AG04450 (cell line): ENCODE data around the gene POLA2. TPM values are rescaled to one million over a fixed set of nuclear protein-coding genes. Genes with fewer than 3 reads are reported as not detected.
A peak's percentile ranks its signal among the peaks of the same experiment; 100 is the strongest.

Experiments
- CTCF ChIA-PET: fragments of 300-600, 350-600 bp; formaldehyde crosslinking; extraction: SDS; loops from one replicate; lab custom pipeline; 2022; ENCODE audit warnings: antibody characterized with exemption, inconsistent platforms; lab: Charles Lee
- POLR2A ChIA-PET: fragments of 350-600 bp; formaldehyde crosslinking; extraction: SDS; loops from one replicate; lab custom pipeline; 2021; ENCODE audit warnings: antibody characterized with exemption, inconsistent platforms; lab: Yijun Ruan, JAX
- DNase-seq: peaks from one replicate; pipeline ENCODE4 v3.0.0-alpha.2; 2011; ENCODE audit warnings: low read depth, low spot score
- H3K27ac ChIP-seq: one replicate; pipeline ENCODE4 v1.5.1; 2012; ENCODE audit warnings: low read depth, low read length, control low read depth
- H3K27me3 ChIP-seq: one replicate; pipeline ENCODE4 v1.6.0; 2012; ENCODE audit warnings: low read length; ENCODE audit not compliant: control insufficient read depth, insufficient read depth
- H3K4me3 ChIP-seq: 2 replicates; pipeline ENCODE4 v1.5.1; 2011; ENCODE audit warnings: mild to moderate bottlenecking, low read depth, low read length, control low read depth
- H3K9me3 ChIP-seq: 2 replicates; pipeline ENCODE4 v1.5.1; 2012; ENCODE audit warnings: low read length; ENCODE audit not compliant: control insufficient read depth, insufficient read depth
- CTCF ChIP-seq: IDR thresholded peaks from 2 replicates; pipeline ENCODE4 v1.5.1; 2011; ENCODE audit warnings: low read depth, low read length, control low read depth, inconsistent platforms
- polyA plus RNA-seq: library from polyadenylated mRNA; depleted of rRNA; stranded (reverse); fragments of >200 nt; gene quantifications from 2 replicates; pipeline ENCODE4 v1.2.3, GENCODE V29; 2011

Gene POLA2
- polyA plus RNA-seq, 1 experiment = 14.1 TPM

- no peak for DNase-seq
- POLR2A ChIA-PET = no interaction called here
Measured at GRCh38 chr11:65254724-65255123, 7.0 kb upstream of the POLA2 start.

GRCh38 chr11:65258988-65259387 is 2.8 kb upstream of the POLA2 start:
- H3K27ac ChIP-seq = no peak overlapping the region
- no peaks in the 10 kb centered on the region for H3K27me3 ChIP-seq
- DNase-seq = no peak
- no peak overlapping the region for H3K4me3 ChIP-seq
- CTCF ChIA-PET = interaction anchor here (0.8 to 1.0 kb wide), 2 partner anchors 8 to 810 kb away, joined by 3 read pairs; no protein-coding TSS in a partner anchor
- TF ChIP-seq CTCF = no peak
- H3K9me3 ChIP-seq = no peaks in the 10 kb centered on the region; the same call in 1 of the 2 replicates
- POLR2A ChIA-PET = no interaction called here

More at GRCh38 chr11:65254724-65255123, 7.0 kb upstream of the POLA2 start:
- Histone ChIP-seq H3K9me3 (no peaks in the 10 kb centered on the region), H3K4me3 (no peak overlapping the region), H3K27me3 (no peaks in the 10 kb centered on the region), H3K27ac (no peak overlapping the region)
- TF ChIP-seq CTCF = no peak
- CTCF ChIA-PET = no interaction called here

GRCh38 chr11:65260302-65260701 is 1.5 kb upstream of the POLA2 start:
- no peak for TF ChIP-seq CTCF
- H3K9me3 ChIP-seq = no peaks in the 10 kb centered on the region; the same call in 1 of the 2 replicates
- H3K4me3 ChIP-seq = no peak overlapping the region
- H3K27me3 ChIP-seq = no peaks in the 10 kb centered on the region
- ChIA-PET CTCF (interaction anchor here (0.7 to 0.8 kb wide), 2 partner anchors 50 to 76 kb away, joined by 3 to 4 read pairs; no protein-coding TSS in a partner anchor), POLR2A (no interaction called here)
- H3K27ac ChIP-seq = no peak overlapping the region
- no peak for DNase-seq

- Histone ChIP-seq H3K9me3 (no peaks in the 10 kb centered on the region; the same call in 1 of the 2 replicates), H3K4me3 (peak overlapping the region; percentile 83), H3K27me3 (no peaks in the 10 kb centered on the region), H3K27ac (peak overlapping the region; percentile 82)
- no peak for TF ChIP-seq CTCF
- ChIA-PET POLR2A (interaction anchor here (0.6 to 1.7 kb wide), 10 partner anchors 10 to 354 kb away, joined by 3 to 13 read pairs (median 4); partner anchors contain the start of genes CAPN1, DPF2, MALAT1 and PCNX3), CTCF (interaction anchor here (0.6 to 2.5 kb wide), 6 partner anchors 10 to 70 kb away, joined by 3 to 22 read pairs (median 6); no protein-coding TSS in a partner anchor)
- no peak for DNase-seq
Measured at GRCh38 chr11:65260756-65261590, 789 bp upstream of the POLA2 start.

- ChIA-PET POLR2A (interaction anchor here (0.7 to 1.7 kb wide), 14 partner anchors 9 to 353 kb away, joined by 3 to 13 read pairs (median 4); partner anchors contain the start of genes CAPN1, DPF2, MALAT1 and NEAT1), CTCF (interaction anchor here (0.5 to 2.5 kb wide), 11 partner anchors 10 to 442 kb away, joined by 3 to 22 read pairs (median 4); partner anchors contain the start of gene DPF2)
- no peaks in the 10 kb centered on the region; the same call in 1 of the 2 replicates for H3K9me3 ChIP-seq
- H3K27ac ChIP-seq = peak overlapping the region; percentile 84
- peak overlapping the region; percentile 81 for H3K4me3 ChIP-seq
- H3K27me3 ChIP-seq = no peaks in the 10 kb centered on the region
- no peak for DNase-seq
- no peak for TF ChIP-seq CTCF
Measured at GRCh38 chr11:65262381-65262680, 569 bp downstream of the POLA2 start.
